Hepatocyte (in vitro differentiated cells): ENCODE measurements around the gene KCNMA1. TPM values are rescaled to one million over a fixed set of nuclear protein-coding genes. Genes with fewer than 3 reads are reported as not detected.

Source experiments
- DNase-seq: peaks from one replicate; pipeline ENCODE4 v3.0.0-alpha.2; 2016; ENCODE audit warnings: low spot score
- H2AFZ ChIP-seq: fragments of 200-600 bp; sonication (generic); 2 replicates; pipeline ENCODE4 v1.6.0; 2016; ENCODE audit warnings: antibody characterized with exemption, mild to moderate bottlenecking
- H3K27ac ChIP-seq: fragments of 200-600 bp; sonication (generic); 2 replicates; pipeline ENCODE4 v1.5.1; 2016; ENCODE audit warnings: mild to moderate bottlenecking
- H3K27me3 ChIP-seq: fragments of 200-600 bp; sonication (generic); 2 replicates; pipeline ENCODE4 v1.6.1; 2016
- H3K36me3 ChIP-seq: fragments of 200-600 bp; sonication (generic); replicated peaks from 2 replicates; pipeline ENCODE4 v1.5.1; 2016; ENCODE audit warnings: low read depth; ENCODE audit not compliant: insufficient read depth
- H3K4me1 ChIP-seq: fragments of 200-600 bp; sonication (generic); 2 replicates; pipeline ENCODE4 v1.5.1; 2016; ENCODE audit warnings: mild to moderate bottlenecking, moderate library complexity; ENCODE audit not compliant: insufficient read depth
- H3K4me2 ChIP-seq: fragments of 200-600 bp; sonication (generic); 2 replicates; pipeline ENCODE4 v1.6.0; 2016
- H3K4me3 ChIP-seq: fragments of 200-600 bp; sonication (generic); 2 replicates; pipeline ENCODE4 v1.5.1; 2016; ENCODE audit warnings: mild to moderate bottlenecking
- H3K79me2 ChIP-seq: fragments of 200-600 bp; sonication (generic); 2 replicates; pipeline ENCODE4 v1.6.0; 2017; ENCODE audit warnings: mild to moderate bottlenecking
- H3K9me2 ChIP-seq: fragments of 200-600 bp; sonication (generic); replicated peaks from 2 replicates; pipeline ENCODE4 v1.6.0; 2017; ENCODE audit warnings: mild to moderate bottlenecking; ENCODE audit not compliant: insufficient read depth
- H3K9me3 ChIP-seq: fragments of 200-600 bp; sonication (generic); 2 replicates; pipeline ENCODE4 v1.5.1; 2016; ENCODE audit warnings: low read depth, mild to moderate bottlenecking
- H4K20me1 ChIP-seq: fragments of 200-600 bp; sonication (generic); 2 replicates; pipeline ENCODE4 v1.6.0; 2016; ENCODE audit warnings: mild to moderate bottlenecking; ENCODE audit not compliant: insufficient read depth, poor library complexity, severe bottlenecking
- EZH2 ChIP-seq: fragments of 200-600 bp; sonication (generic); IDR thresholded peaks from 2 replicates; pipeline ENCODE4 v1.6.1; 2016; ENCODE audit warnings: antibody characterized with exemption, mild to moderate bottlenecking, borderline replicate concordance
- EZH2phosphoT487 ChIP-seq: fragments of 200-600 bp; sonication (generic); IDR thresholded peaks from one replicate; pipeline ENCODE4 v1.6.1; 2018; ENCODE audit warnings: antibody characterized with exemption, mild to moderate bottlenecking, low read depth, moderate library complexity; ENCODE audit not compliant: unreplicated experiment, severe bottlenecking
- WGBS: methylation state at CpG from one replicate; pipeline ENCODE4 v1.1.6; 2016; ENCODE audit warnings: low lambda C conversion rate; ENCODE audit errors: missing lambda C conversion rate; 5-methylcytosine and 5-hydroxymethylcytosine counted together
- polyA plus RNA-seq: library from polyadenylated mRNA; unstranded; fragments of >200 nt; fragmentation: Nextera tagmentation; extraction: Ambion mirVana; gene quantifications from 2 replicates; pipeline ENCODE4 v1.2.1, GENCODE V29; 2016
- total RNA-seq: library from RNA; depleted of rRNA; stranded (reverse); fragments of >200 nt; gene quantifications from 2 replicates; pipeline ENCODE4 v1.2.3, GENCODE V29; 2014
- TF ChIP-seq, protein P1 (sequence below): fragments of 200-600 bp; sonication (generic); IDR thresholded peaks from 2 replicates; pipeline ENCODE4 v1.5.1; 2016; ENCODE audit warnings: antibody characterized with exemption, mild to moderate bottlenecking; ENCODE audit not compliant: poor library complexity

KCNMA1 gene
- total and polyA plus RNA-seq, 2 experiments from 2014 or later, result 42.6 to 73.3 TPM

DNA sequence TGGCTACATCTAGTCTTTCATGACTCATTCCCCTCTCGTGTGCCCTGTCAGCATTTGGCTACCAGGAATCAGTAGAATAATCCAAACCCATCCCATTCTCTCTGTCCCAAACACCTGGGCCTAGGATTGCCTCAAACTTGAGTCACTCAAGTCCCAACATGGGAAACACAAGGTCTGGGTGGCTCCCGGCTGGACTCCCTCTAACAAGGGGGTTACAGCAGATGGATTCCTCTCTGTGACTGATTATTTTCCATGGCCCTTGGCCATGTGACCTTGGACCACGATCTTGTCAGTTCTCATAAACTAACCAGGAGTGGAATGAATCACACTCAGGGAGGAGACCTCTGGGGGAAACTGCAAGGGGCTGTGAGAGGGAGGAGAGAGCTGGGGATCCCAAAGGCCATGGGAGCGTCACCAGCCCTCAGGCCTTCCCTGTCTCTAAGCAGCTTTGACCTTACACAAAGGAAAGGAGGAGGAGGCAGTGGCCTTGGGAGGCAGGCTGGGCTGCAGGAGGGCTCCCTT is 533.1 kb downstream of the KCNMA1 start:
- Histone ChIP-seq H2AFZ (no peak overlapping the region), H3K27ac (peak overlapping the region; percentile 44), H3K36me3 (no peaks in the 10 kb centered on the region), H3K9me2 (no peaks in the 10 kb centered on the region), H3K4me1 (peaks cover 10% of the 10 kb centered on the region), H3K4me3 (no peak overlapping the region), H3K27me3 (no peaks in the 10 kb centered on the region), H3K4me2 (no peak overlapping the region), H3K9me3 (no peaks in the 10 kb centered on the region), H3K79me2 (no peaks in the 10 kb centered on the region), H4K20me1 (no peaks in the 10 kb centered on the region)
- no peak for DNase-seq
- no peak for TF ChIP-seq EZH2phosphoT487
- TF ChIP-seq, protein P1, sequence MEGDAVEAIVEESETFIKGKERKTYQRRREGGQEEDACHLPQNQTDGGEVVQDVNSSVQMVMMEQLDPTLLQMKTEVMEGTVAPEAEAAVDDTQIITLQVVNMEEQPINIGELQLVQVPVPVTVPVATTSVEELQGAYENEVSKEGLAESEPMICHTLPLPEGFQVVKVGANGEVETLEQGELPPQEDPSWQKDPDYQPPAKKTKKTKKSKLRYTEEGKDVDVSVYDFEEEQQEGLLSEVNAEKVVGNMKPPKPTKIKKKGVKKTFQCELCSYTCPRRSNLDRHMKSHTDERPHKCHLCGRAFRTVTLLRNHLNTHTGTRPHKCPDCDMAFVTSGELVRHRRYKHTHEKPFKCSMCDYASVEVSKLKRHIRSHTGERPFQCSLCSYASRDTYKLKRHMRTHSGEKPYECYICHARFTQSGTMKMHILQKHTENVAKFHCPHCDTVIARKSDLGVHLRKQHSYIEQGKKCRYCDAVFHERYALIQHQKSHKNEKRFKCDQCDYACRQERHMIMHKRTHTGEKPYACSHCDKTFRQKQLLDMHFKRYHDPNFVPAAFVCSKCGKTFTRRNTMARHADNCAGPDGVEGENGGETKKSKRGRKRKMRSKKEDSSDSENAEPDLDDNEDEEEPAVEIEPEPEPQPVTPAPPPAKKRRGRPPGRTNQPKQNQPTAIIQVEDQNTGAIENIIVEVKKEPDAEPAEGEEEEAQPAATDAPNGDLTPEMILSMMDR, result no peak
- TF ChIP-seq EZH2, result no peak
- 58% methylated on average over 4 of the region's 4 CpGs for WGBS

DNA sequence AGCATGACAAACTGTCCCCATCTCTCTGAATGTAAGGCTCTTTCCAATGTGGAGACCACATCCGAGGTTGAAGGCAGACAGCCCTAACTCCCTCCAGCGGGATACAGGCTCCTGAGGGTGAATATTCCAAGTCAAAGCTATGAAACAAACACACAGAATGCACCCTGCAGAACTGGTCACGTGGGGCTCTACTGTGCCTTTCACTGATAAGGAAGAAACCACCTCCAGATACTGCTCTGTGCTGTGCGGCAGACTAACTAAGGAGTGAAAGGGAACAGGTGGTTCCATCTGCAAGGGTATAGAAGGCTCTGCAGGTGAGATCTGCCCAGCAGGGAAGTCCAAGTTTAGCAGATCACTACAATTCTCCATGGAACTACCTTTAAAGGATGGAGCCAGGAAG is 534.4 kb downstream of the KCNMA1 start:
- 90% methylated on average over 4 of the region's 4 CpGs for WGBS
- no peaks in the 10 kb centered on the region for H3K27me3 ChIP-seq
- no peak overlapping the region for H2AFZ ChIP-seq
- no peak for DNase-seq
- no peak overlapping the region for H3K4me3 ChIP-seq
- H3K27ac ChIP-seq, result no peak overlapping the region
- H4K20me1 ChIP-seq, result no peaks in the 10 kb centered on the region
- peaks cover 10% of the 10 kb centered on the region for H3K4me1 ChIP-seq
- no peaks in the 10 kb centered on the region for H3K9me2 ChIP-seq
- H3K36me3 ChIP-seq, result no peaks in the 10 kb centered on the region
- H3K4me2 ChIP-seq, result no peak overlapping the region
- no peaks in the 10 kb centered on the region for H3K9me3 ChIP-seq
- no peak for TF ChIP-seq EZH2
- TF ChIP-seq, protein P1, result no peak
- TF ChIP-seq EZH2phosphoT487, result no peak
- H3K79me2 ChIP-seq, result no peaks in the 10 kb centered on the region

DNA sequence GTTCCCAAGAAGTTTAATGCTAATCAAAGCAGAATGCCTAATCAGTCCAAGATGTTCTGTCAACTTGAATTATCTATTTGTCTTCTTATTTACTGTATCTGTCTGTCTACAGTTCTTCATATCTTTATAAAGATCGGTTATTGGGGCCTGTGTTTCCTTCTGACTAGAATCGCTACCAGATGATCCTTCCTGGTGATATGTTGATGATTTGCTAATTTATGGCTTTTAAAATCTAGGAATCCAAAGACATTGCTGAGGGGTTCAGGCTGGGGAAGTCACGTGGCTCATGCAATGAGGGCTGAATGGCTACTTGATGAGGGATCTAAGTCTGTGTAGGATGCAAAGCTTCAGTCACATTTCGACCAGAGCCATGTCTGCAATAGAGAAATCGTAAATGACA is 536.3 kb downstream of the KCNMA1 start:
- Histone ChIP-seq H3K36me3 (no peaks in the 10 kb centered on the region), H3K4me3 (no peak overlapping the region), H3K9me3 (no peaks in the 10 kb centered on the region), H3K27ac (peak overlapping the region; percentile 5), H2AFZ (no peak overlapping the region), H4K20me1 (no peaks in the 10 kb centered on the region), H3K27me3 (no peaks in the 10 kb centered on the region), H3K4me1 (peaks cover 5% of the 10 kb centered on the region), H3K79me2 (no peaks in the 10 kb centered on the region), H3K4me2 (no peak overlapping the region), H3K9me2 (no peaks in the 10 kb centered on the region)
- DNase-seq, result no peak
- TF ChIP-seq EZH2 (no peak), EZH2phosphoT487 (no peak)
- TF ChIP-seq, protein P1, result no peak
- WGBS, result 59% methylated on average over 5 of the region's 5 CpGs

DNA sequence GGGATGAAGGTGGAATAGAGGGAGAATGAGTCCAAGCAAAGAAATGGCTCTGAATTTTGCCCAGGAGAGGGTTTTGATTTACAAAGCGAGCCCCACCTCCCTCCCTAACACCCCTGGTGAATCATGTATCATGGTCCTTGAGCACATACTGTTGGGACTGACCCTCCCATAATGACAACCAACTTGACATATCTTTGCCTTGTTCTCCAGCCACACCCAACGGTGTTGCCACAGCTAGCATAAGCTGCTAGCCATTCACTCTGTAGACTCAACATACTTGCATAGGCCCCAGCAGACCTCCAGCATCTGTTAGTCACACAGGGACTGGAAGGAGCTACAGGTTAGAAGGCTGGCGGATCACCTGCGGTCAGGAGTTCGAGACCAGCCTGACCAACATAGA is 538.5 kb downstream of the KCNMA1 start:
- 98% methylated on average over 5 of the region's 5 CpGs for WGBS
- no peaks in the 10 kb centered on the region for H4K20me1 ChIP-seq

More for the DNA sequence above, 538.5 kb downstream of the KCNMA1 start:
- Histone ChIP-seq H3K4me3 (no peak overlapping the region), H3K9me2 (no peaks in the 10 kb centered on the region), H3K4me1 (no peaks in the 10 kb centered on the region), H3K27me3 (no peaks in the 10 kb centered on the region), H3K27ac (no peak overlapping the region), H3K4me2 (no peak overlapping the region), H2AFZ (no peak overlapping the region), H3K79me2 (no peaks in the 10 kb centered on the region), H3K9me3 (no peaks in the 10 kb centered on the region), H3K36me3 (no peaks in the 10 kb centered on the region)
- no peak for TF ChIP-seq EZH2phosphoT487
- TF ChIP-seq, protein P1, result no peak
- no peak for TF ChIP-seq EZH2
- no peak for DNase-seq
